ENCODE data around the gene RRP1B.
A peak's percentile ranks its signal among the peaks of the same experiment; 100 is the strongest.
"Not testable (repeated sequence)": the region's sequence is repeated elsewhere in the genome, so short reads cannot be mapped to it uniquely, and the experiment has no call there.

Gene RRP1B

GRCh38 chr21:43643193-43643592, 16.2 kb upstream of the RRP1B start:
- DNase-seq, result peak; percentile 28

- DNase-seq, result no peak
These were observed 15.3 kb upstream of the RRP1B start for GRCh38 chr21:43644071-43644470.

DNA sequence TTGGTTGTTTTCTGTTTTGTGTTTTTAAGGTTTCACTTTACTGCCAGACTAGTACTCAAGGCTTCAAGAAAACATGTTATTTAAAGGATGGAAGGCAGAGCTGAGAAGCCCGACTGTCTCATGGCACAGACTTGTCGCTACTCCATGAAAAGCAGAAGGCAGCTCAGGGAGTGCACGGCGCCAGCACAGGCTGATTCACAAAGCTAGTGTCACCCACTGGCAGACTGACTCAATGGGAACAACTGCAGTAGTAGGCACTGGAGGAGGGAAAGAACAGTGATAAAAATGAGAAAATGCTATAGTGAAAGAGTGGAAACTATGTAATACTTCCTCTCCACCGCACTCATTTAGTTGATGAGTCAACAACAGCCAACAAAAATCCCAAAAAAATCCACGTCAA, 14.8 kb upstream of the RRP1B start:
- DNase-seq, result no peak

GRCh38 chr21:43645136-43645891, 14.0 kb upstream of the RRP1B start:
- peak; percentile 35 for DNase-seq

GRCh38 chr21:43645976-43646375, 13.4 kb upstream of the RRP1B start:
- DNase-seq, result no peak

DNA sequence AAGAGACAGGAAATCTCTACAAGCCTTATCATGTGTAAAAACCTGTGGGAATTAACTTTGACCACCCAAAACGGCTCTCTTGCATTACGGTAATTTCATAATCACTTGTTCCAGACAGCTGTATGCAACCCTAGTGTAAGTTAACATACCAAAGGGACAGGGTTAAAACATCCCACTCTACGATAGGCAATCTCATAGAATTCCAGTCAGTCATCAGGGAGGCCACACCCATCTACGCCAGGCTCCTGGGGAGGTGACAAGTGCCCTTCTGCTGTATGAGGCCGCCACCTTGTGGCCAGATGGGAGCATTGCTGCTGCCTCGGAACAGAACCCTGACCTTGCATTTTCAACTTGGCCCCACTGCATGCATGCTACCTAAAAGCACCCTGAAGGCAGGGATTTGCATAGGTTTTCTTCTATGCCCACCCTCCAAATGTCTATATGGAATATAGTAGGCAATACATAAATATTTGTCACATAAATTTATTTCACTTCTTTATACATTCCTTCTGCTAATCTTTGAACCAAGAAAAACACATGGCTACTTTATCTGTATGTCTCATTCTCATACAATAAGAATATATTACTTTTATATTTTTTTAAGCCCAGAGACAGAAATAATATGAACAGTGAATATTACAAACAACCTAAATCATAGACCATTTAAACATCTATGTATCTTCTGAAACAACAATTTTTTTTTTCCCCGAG, 12.7 kb upstream of the RRP1B start:
- DNase-seq, result peak; percentile 96

- DNase-seq, result no peak
These were observed 11.2 kb upstream of the RRP1B start for GRCh38 chr21:43648171-43648570.

GRCh38 chr21:43651926-43652325, 7.4 kb upstream of the RRP1B start:
- DNase-seq, result not testable (repeated sequence)

DNA sequence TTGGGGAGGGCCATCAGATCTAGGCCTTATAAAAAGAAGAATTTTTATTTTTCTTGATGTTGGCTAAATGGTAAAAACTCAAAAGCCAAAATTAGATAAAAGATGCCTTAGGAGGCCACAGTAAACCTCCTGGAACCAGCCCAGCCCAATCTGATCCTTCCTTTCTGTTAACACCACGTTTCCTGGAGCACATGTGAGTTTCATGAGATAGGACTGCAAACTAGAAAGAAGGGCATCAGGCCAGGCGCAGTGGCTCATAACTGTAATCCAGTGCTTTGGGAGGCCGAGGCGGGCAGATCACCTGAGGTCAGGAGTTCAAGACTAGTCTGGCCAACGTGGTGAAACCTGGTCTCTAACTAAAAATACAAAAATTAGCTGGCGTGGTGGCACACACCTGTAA, 6.7 kb upstream of the RRP1B start:
- no peak for DNase-seq

DNA sequence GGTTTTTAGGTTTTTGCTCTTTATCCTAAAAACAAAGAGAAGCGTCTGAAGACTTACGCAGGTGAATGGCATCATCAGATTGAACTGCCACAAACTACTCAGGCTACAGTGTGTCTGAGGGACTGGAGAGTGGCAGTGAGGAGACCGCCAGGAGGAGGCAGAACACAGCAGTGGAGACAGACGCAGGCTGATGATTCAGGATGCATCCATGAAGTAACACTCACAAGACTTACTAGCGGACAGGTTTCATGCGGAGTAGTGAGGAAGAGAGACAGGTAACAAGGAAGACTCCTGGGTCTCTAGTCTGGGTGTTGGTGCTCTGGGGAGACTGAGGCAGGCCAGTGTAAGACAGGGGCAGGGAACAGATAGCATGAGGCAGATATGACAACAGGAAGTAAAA, 5.7 kb upstream of the RRP1B start:
- DNase-seq, result no peak

DNA sequence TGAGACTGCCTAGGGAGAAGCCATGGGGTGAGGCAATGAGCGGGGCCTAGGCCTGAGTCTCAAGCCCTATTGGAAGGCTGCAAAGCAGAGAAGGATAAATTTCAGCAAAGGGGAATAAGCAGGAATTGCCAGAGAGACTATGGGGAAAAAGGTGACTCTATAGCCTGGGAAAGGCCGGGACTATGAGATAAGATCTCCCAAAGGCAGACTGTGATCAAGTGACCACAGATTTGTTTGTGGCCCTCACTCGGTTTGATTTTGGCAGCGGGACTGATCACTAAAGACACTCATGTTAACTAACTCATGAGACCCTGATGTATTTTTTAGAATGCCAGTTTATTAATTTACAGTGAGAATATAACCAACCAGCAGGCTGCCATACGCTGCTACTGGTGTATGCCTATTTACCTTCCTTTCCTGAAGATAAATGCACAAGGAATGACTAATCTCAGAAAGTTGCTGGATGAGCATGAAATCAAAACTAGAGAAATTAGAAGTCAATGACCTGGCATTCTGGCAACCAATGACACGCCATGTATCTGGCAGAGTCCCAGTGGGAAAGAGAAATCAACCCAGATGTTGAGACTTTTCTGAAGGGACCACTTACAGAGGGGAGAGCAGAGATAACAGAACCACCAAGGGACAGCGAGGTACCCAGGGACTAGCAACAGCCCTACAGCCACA, 4.4 kb upstream of the RRP1B start:
- DNase-seq, result no peak

GRCh38 chr21:43657355-43658087, 1.8 kb upstream of the RRP1B start:
- DNase-seq, result no peak

DNA sequence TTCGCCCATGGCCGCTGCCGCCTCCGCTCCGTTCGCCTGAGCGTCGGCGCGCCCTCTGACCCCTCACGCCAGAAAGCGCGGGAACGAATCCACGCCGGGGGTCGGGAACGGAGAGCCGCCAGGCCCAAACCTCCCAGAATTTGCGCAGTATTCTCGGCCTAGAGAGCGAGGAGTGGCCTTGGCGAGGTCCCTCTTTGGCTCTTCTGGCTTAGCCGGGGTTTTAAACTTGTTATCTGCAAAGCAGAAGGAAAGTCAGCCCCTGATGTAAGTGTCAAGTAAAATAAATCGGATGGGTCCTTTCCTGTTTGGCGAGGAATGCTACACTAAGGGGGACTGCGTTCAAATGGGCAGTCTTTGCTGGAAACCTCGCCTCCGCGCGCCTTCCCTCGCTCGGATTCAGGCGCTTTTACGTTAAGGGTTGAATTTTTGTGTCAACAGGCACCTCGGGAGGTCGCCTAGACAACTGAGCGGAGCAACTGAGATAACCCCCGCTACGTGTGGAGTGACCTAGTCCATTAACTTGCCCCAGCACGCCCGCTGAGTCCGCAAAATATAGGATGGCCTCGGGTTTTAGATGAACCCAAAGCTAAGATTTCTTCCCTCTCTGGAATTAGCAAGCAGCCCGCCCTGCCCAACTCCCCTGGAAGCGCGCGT, 1.1 kb upstream of the RRP1B start:
- no peak for DNase-seq

- DNase-seq, result peak; percentile 91
These were observed 608 bp upstream of the RRP1B start for GRCh38 chr21:43658769-43659135.

DNA sequence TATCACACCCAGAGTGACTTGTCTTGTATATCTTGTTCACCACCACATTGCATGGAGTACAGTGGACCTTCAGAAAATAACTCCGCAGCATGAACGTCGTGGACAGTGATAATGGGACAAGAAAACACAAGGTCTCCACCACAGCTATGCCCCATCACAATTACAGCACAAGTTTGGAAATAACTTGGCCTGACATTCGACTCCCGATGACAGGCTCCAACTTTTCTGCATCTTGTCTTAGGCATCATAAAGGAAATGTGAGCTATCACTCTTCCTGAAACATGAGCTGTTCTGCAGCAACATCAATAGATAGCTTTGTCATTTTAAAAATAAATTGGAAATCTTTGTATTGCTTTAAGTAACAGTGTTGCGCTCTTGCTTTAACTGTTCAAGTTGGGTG, 2.9 kb downstream of the RRP1B start:
- no peak for DNase-seq

DNA sequence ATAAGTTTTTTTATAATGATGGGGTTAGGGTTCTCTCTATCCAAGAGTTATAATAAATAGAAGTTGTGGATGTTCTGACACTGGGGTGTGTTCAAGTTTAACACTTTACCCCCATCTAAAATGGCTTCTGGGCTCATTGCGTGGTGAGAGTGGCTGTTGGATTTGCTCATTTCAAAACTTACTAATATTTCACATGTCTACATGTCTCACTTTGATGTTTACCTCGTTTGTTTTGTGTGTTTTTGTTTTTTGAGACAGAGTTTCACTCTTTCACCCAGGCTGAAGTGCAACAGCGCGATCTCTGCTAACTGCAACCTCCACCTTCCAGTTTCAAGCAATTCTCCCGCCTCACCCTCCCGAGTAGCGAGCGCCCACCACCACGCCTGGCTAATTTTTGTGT, 3.7 kb downstream of the RRP1B start:
- no peak for DNase-seq

GRCh38 chr21:43664358-43664757, 5.0 kb downstream of the RRP1B start:
- DNase-seq, result no peak

DNA sequence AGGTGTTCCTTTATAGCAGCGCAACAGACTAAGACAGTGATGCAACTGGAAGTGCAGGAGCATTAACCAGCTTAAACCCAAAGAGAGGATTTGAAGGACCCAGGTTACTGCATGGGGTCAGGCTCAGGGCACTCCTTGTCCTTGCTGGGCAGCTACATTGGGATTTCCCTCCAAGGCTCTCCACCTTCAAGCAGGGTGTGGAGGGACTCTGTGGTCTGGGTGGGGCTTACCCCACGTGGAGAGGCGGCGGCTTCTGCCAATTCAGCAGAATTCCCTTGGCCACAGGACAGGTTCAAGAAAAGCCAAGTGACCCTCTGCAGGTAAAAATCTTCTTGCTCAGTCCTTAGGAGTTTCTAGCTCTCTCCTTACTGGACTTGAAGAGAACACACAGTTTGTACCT, 6.5 kb downstream of the RRP1B start:
- DNase-seq, result no peak

DNA sequence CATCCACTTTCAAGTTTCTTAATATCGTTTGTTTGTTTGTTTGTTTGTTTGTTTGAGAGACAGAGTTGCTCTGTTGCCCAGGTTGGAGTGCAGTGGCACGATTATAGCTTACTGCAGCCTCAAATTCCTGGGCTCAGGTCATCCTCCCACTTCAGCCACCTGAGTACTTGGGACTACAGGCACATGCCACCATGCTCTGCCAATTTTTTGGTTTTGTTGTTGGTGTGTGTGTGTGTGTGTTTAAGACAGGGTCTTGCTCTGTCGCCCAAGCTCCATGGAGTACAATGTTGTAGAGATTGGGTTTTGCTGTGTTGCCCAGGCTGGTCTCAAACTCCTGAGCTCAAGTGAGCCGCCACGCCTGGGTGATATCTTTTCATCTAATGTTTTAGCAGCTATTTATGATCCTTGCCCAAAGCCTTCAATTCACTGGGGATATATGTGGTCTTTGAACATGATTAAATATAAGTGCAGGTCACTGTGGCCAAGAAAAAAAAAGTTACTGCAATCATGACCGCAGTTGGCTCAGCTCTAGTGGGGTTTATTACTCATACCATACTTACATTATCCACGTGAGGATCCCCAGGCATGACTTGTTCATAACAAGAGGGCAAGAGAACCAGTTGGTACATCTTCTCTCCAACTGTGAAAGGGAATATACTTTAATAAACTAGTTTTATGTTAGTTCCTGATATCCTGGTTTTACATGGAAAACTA, 8.0 kb downstream of the RRP1B start:
- no peak for DNase-seq

DNA sequence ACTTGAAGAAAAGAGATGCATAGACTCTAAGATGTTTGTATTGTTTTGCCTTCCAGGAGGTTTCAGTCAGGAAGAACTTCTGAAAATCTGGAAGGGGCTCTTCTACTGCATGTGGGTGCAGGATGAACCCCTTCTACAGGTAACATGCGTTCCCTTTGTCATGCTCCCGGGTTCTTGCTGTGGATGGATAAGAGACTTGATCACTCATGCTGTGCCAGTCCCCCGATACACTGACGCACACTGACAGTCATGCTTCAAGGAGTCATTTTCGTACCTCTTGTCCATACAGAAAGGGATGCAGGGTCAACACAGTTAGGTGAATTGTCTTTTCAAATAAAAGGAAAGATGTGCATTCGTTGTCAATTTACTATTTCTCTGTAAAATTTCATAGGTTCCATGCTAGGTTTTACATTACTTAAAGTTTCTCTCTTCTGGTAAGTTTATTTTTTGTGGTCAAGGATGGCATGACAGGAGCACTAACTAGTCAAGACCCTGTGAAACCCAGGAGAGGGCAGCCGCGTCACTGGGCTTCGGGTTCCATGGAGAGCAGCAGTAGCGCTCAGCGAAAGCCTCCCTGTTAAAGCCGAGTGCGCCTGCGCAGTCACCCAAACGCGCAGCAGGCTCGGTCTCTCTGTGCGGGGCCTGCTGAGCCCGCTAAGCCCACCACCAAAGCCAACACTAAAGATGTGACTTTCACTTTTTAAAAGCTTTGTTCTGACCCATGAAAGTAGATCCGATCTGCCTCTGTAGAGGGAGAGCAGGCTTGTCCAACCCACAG, 10.7 kb downstream of the RRP1B start:
- no peak for DNase-seq

DNA sequence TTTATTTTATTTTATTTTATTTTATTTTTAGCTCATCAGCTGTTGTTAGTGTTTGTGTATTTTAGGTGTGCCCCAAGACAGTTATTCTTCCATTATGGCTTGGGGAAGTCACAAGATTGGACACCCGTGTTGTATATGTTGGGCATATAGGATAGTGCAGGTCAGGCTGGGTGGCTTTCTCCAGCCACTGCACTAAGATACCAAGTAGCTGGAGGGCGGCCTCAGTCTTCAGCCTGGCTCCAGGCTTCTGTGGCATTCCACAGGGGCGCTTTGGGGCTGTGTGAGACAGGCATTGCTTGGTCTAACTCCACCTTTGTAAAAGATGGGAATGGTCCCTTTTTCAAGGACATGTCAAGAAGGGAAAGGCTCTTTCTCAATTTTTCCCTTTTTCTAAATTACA, 16.5 kb downstream of the RRP1B start:
- DNase-seq, result no peak

All from NCI-H82 (cell line).